HG03432 (cell line): ENCODE data around the gene KCNQ1.

Experiments
- ATAC-seq: cut with Tn5 transposase; IDR thresholded peaks from one replicate; pipeline ENCODE4 v1.9.1; 2021; ENCODE audit warnings: mild to moderate bottlenecking, moderate library complexity; ENCODE audit not compliant: unreplicated experiment

KCNQ1 gene

DNA sequence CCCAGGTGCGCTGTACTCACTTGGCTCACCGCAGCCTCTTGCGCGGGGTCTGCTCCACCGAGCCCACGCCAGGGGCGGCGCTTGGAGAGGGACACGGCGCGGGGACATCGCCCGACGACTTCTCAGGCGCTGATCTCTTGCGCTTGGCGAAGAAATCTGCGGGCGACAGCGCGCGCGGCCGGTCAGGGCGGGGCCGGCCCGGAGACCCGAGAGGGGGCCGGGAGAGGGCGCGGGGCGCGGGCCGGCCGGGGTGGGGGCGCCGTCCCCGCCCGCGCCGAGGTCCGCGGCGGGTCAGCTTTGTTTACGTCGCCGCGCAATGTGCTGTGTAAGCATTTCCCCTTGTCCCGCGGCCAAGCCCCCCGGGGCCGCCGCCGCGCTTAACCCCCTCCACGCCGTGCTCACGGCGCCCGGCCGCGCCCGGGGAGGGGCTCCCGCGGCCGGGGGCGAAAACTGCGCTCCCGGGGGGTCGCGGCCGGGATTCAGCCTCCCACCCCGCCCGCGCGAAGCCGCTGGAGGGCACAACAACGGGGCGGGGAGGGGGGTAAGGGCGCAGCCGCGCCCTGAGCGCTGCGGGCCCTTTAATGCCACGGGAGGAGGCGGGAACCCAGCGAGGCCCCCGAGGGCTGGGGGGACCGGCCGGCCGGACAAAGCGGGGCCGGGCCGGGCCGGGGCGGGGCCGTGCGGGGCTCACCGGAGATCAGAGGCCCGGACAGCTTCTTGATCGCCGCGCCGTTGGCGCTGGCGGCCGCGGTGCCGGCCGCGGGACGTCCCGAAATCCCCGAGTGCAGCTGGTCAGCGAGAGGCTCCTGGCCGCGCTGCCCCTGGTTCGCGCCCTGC lies 439.4 kb downstream of the KCNQ1 start:
- ATAC-seq = no peak

DNA sequence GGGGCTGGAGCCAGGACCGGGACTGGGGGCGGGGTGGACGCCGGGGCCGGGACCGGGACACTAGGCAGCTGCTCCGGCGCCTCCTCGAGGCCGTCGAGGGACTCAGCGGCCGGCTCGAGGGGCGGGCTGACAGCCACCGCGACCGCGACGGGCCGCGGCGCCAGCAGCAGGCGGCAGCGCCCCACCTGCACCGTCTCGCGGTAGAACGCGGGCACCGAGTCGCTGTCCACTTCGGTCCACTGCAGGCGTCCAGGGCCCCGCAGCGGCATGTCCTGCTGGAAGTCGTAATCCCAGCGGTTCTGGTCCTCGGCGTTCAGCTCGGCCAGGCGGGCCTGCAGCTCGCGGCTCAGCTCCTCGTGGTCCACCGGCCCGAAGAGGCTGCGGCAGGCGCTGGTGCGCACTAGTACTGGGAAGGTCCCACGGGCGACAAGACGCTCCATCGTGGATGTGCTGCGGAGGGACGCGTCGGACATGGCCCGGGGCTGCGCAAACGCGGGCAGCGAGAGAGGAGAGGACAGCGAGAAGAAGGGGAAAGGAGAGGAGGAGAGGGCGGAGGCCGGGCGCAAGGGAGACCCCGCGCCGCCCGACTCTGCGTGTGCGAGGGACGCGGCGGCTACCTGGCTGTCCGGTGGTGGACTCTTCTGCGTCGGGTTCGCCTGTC lies 440.3 kb downstream of the KCNQ1 start:
- peak; percentile 6 for ATAC-seq

DNA sequence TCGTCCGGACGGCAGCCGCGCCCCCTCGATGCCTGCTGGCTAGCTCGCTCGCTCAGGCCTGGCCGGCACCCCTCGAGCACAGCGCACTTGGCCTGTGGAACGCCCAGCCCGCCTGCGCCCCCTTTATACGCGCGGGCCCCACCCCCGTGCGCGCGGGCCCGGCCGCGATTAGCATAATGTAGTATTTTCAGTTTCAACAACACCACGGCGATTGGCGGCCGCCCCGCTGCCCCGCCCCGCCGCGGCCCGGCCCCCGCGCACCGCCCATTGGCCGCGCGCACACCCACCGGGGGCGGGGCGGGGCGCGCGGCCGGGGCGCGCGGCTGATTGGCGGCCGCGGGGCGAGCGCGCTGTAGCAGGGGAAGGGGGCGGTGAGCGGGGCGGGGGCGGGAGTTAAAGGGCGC lies 440.9 kb downstream of the KCNQ1 start, which contains the start of gene CDKN1C:
TSS of gene CDKN1C (minus strand) at position 98 of the 404 bp plus-strand sequence. CDS start 319 bp downstream, outside the sequence.
- peak; percentile 73 for ATAC-seq

DNA sequence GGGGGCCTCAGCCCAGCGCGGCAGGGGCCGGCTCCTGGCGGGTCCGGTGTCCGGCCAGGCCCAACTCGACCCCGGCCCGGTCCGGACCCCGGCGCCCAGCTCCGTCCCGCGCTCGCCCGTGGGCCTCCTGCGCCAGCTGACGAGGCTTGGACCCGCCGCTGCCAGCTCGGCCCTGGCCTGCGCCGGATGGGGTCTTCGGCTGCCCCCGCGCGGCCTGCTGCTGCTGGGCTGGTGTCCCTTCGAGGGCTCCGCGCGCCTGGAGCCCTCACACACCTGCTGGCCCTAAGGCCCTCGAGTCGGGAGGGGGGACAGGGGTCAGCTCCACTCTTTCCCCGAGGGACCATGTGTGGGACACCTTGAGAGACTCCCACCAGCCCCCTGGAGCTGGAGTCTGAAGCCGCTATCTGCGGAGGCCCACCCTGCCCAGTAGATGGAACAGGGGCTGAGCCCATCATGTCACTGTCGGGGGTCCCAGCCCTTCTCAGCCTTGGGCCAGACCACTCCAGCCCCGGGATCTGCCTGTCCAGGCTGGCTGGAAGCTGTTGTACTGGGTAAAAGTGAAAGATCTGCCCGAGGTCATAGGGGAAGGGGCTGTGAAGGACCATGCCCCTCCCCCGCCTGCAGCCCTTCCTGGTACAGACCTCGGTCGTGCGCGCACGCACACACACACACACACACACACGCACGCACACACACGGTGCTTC lies 441.5 kb downstream of the KCNQ1 start:
- no peak for ATAC-seq

DNA sequence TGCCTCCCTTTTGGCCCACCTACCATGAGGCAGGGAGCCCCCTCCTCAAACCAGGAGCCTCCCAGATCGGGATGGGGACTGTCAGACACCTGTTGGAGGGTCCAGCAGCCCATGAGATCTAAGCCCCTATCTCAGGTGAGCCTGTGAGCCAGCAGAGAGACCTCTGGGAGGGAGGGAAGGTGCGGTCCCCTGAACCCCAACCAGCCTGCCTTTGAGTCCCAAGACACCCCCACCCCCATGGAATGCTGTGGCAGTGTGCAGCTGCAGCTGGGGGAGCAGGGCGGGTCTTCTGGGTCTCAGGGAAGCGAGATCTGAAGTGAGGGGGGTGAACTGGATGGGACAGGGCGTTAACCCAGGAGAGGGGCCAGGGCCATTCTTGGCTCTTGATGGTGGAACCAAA lies 442.1 kb downstream of the KCNQ1 start:
- ATAC-seq = no peak

DNA sequence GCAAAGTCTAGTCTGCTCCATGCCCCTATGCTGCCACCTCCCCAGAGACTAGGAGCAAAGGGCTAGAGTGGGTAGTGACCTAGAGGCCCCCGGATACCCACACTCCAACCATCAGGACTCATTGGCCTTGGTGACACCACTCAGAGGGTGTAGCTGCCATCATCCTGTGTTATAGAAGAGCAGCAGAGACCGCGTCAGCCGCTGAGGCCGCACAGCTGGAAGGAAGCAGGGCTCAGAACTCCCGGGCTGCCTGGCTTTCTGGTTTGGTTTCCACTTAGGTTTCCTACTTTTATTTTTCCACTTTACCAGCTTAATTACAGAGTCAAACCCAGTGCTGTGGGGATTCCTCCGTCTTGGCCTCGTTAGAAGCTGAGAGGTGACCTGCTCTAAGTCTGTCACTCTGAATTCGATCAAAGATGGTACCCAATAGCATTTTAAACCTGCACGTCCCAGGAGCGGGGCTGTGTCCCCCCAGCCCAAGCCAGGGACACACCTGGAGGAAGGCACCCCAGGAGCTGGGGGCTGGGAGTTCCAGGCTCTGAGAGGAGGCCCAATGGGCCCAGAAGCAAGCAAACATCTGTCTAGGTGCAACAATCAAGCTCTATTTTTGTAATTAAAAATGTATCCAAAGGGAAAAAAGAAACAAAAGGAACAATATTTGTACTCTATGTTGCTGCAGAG lies 442.8 kb downstream of the KCNQ1 start:
- no peak for ATAC-seq

- no peak for ATAC-seq
Observed at GRCh38 chr11:2888266-2888968, 443.6 kb downstream of the KCNQ1 start.

DNA sequence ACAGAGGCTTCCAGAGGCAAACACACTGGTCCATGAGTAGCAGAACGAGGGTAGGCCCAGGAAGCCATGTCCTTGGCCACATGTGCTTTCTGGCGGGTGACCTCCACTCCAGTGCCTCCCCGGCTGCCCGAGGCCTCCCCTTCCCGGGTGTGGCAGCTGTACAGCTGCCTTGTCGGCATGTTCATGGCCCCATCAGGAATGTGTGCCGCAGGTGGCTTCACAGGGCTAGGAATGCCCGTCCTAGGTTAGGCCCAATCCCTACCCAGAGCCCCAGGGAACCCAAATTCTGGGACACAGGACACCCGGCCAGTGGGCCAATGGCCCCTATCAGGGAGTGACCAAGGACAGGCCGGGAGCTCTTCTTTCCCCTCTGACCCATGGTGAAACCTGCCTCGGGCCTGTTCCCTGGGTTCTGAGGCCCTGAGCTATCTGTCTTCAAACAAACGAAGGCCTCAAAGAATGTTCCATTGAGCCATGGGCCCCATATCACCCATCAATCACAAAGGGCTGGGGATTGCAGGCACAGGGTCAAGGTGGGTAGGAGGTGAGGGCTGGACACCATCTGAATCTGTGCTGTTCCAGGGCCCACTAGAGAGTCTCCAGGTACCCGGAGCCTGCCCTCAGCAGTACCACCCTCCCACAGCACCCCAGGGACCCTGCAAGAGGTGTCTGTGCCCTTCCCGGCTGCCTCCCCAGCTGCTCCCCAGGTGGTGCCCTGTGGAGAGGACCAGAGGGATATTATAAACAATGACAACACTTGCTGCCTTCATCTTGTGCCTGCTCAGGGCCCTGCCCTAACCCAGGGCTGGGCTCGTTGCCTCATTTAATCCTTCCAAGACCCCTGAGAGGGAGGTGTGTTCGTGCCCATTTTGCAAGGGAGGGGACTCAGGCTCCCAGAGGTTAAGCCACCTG lies 444.8 kb downstream of the KCNQ1 start:
- no peak for ATAC-seq

DNA sequence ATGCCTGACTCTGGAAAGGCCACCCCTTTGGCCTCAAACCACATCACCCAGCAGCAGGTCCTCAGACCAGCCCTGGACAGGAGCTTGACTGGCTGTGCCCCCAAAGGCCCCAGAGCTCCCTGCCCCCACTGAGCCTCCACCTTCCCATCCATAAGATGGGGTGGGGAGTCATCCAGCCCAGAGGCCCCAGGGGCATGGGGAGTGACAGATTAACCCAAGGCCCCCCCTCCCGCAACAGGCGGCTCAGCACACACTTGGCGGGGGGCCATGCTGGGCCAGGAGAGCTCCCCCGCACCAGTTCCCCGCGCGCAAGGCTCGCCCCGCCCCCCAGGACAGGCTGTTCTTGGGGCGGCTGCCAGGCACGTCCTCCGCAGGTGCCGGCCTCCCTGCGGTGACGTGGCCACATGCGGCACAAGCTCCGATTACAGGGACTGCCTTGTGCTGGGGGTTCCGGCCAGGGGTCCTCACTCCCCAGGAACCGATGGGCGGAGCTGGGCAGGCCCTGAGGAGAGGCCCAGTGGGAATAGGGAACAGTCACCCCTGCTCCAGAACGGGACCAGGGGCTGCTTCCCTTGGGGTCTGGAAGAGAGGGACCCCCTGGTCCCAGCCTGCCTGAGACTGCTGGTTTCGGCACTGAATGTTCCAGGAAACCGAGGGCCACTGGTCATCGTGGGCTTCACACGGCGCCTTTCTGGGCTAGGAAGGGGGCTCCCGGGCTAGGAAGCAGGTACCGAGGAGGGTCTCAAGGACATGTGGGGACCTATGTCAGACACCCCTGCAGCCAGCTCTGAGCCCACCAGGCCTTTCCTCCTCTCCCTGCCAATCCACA lies 445.9 kb downstream of the KCNQ1 start:
- ATAC-seq = no peak

GRCh38 chr11:2891326-2892214 lies 446.8 kb downstream of the KCNQ1 start:
- no peak for ATAC-seq

DNA sequence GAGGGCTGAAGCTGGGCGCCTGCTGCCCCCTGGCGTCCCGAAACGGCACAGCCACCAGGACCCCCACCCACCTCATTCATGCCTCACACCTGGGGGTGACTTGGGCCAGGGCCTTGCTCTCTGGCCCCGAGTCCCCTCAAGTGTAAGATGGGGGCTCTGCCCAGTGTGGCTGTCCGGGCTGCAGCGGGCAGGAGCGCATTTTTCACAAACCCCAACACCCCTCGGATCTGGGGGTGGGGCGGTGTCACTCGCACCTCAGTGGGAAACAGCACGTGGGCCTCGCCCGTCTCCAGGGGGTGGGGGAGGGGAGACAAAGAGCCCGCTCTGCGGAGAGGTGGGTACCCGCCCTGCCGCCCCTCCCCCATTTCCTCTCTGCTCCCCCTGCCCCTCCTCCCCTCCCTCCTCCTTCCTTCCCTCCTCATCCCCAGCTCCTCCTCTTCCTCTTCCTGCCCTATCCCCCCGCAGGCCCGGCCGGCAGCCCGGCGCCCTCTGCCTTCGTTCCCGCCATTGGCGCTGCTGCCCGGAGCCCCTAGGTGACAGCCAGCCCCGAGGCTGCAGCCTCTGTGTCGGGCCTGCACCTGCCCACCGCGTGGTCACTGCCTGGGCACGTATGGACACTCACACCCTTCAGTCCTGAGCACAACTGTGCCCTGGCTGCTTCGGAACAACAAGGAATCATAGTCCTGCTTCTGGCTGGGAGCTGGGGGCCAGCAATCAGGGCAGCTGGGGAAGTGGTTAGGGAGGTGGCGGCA lies 447.6 kb downstream of the KCNQ1 start:
- peak; percentile 54 for ATAC-seq

DNA sequence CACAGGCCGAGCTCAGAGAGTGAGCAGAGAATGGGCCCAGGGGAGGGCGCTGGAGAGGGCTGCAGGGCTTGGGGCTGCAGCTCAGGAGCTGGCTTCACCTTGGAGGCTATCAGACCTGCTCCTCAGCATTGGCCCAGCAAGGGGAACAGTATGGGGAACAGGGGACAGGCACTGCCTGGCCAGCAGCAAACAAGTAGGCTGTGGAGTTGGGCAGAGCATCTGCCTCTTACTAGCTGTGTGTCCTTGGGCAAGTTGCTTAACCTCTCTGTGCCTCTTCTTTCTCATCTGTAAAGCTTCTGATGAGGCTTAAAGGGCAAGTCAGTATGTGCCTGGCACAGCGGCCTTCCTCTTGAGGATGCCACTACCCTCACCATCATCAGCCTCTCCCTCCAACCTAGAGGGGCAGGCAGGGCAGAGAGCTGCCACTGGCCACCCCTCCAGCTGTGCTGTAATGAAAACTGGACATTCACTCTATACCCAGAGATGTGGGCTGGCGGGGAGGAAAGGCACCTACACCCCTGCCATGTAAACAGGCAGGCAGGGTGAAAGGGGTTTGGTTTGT lies 448.2 kb downstream of the KCNQ1 start:
- ATAC-seq = no peak

DNA sequence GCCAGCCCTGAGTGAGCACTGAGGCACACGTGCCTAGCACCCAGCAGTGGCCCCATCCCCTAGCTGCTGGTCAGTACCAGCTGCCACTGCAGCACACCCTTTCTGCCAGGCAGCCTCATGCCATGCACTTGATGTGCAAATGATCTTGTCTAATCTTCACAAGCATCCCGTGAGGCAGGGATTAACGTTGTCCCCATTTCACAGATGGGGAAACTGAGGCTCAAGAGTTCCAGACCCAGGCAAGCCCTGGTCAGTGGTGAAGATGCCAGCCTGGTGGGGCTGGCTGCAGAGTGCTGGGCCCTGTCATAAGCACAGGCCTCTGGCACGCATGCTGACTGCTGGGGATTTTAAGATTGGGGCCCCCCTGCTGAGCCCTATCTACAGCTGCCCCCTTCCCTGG lies 449.1 kb downstream of the KCNQ1 start:
- ATAC-seq = no peak

- ATAC-seq = no peak
Observed at GRCh38 chr11:2896047-2896446, 451.2 kb downstream of the KCNQ1 start.

GRCh38 chr11:2897048-2897447 lies 452.2 kb downstream of the KCNQ1 start:
- no peak for ATAC-seq

DNA sequence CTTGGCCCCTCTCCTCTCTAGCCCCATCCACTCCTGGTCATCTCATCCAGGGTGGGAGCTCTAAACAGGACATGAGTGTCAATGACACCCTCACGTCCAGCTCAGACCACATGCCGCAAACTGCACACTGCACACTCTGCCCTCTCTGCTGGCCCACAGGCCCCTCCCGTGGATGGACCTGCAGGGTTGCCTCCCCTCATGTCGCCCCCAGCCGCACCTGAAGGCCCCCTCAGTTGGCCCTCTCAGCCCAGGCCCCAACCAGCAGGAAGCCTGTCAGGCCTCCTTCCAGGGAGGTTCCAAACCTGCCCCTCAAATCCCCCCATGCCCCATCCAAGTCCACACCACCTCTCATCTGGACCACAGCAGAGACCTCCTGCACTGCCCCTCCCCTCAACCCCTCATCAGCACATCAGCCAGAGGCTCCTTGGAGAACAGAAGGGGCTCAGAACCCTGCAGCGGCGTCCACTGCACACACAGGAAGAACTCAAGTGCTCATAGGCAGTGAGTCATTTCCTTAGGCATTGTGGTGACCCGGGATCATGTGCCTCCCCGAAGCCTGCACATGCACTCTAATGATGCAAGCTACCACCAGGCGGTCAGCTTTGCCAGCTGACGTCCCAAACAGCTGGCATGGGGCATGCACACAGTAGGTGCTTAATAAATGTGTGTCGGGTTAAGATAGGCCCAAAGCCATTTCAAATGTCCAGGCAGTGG lies 453.7 kb downstream of the KCNQ1 start:
- ATAC-seq = peak; percentile 34
